ENCODE data around the gene METAP1D. TPM values are rescaled to one million over a fixed set of nuclear protein-coding genes. Genes with fewer than 3 reads are reported as not detected.

The METAP1D gene
- total and polyA plus RNA-seq, 2 of the 4 experiments (the other 2 are of a cell fraction) = 3.4 to 5.5 TPM

DNA sequence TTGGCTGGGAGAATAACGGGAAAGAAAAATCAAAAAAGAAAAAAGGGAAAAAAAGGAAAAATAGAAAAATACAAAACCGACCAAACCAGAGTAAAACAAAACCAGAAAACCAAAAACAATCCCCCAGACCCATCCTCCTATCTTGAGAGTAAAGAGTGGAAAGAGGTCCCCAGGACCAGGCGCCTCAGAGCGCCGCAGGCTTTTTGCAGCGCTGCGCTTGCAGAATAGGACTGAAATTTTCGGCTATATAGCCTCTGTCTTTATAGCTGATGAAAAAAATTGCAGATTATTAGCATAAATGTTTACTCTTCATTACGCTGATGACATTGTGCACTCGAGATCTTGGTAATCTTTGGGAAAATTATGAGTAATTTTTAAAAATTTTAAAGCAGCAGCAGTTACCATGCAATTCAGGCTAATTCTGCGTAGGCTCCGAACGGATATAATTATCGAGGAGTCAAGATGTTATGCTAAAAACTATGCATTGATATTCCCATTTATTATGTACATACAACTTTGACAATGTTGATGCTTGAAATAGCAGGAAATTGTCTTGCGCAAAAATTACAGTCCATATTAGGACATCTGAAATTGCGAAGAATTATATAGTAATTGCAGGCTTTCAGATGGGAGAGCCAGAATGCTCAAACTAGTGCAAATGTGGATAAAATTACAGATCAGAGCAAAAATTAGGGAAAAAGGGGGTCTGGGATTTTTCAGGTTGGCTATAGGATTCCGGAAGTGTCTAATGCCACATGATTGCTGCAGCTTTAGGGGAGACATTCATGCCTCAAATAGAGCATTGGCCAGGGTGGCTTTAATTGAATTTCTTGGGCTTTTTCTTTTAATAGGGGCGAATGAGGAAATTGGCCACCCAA, 93.9 kb downstream of the METAP1D start:
- H4K91ac ChIP-seq (ENCODE audit: insufficient read depth, low read depth, low read length) = no peak overlapping the region
- intact Hi-C loops (cut with micrococcal nuclease) (loop anchor here (2.0 kb wide), 1 partner anchor 171 kb away; the partner anchor contains the start of gene HAT1), in situ Hi-C loops (cut with MboI; ENCODE audit: low sequenced_read_pairs) (no loop called here), dilution Hi-C loops (cut with HindIII; ENCODE audit: low sequenced_read_pairs, unreplicated experiment) (no loop called here)
- H2AFZ ChIP-seq (replicated peaks; ENCODE audit: low read length, poor library complexity) = no peak overlapping the region
- H3K9ac ChIP-seq (ENCODE audit: low read depth, low read length) = no peak overlapping the region
- 6% methylated on average over 2 of the region's 18 CpGs; no CpG with 5 or more reads in 1 of the 2 experiments for WGBS, 2 experiments (ENCODE audit: extremely low coverage in 2 of 2, insufficient read length in 1 of 2)
- no peak overlapping the region for H2BK120ac ChIP-seq (ENCODE audit: low read depth, low read length)
- no peak overlapping the region for H3K56ac ChIP-seq (ENCODE audit: extremely low read depth, insufficient read depth, low read length)
- DNase-seq (no peak), ATAC-seq (ENCODE audit: low read depth) (no peak)
- no peak overlapping the region for H4K8ac ChIP-seq (ENCODE audit: low read depth in 2 of 2, low read length in 2 of 2)
- no peak overlapping the region for H3K27ac ChIP-seq (ENCODE audit: insufficient read depth, low read length)
- TF ChIP-seq MAFK (IDR thresholded peaks at IDR 0.05; ENCODE audit: low read depth, low read length) = no peak
- TF ChIP-seq CEBPB (IDR thresholded peaks at IDR 0.05; ENCODE audit: low read depth, low read length) = peak; percentile 73
- peaks cover under 1% of the 10 kb centered on the region; the same call in 1 of the 2 replicates for H3K9me3 ChIP-seq (ENCODE audit: control insufficient read depth, insufficient read depth, low read length)
- no peaks in the 10 kb centered on the region for H3K79me1 ChIP-seq (ENCODE audit: low read depth in 1 of 2, low read length in 2 of 2)
- ChIA-PET CTCF (interaction anchor here (0.6 to 2.3 kb wide), 2 partner anchors 34 to 351 kb away, joined by 4 to 5 read pairs; no protein-coding TSS in a partner anchor), POLR2A (ENCODE audit: unreplicated experiment) (no interaction called here)
- H2AK5ac ChIP-seq (ENCODE audit: low read depth, low read length) = no peak overlapping the region
- H2BK5ac ChIP-seq (ENCODE audit: low read depth, low read length, poor library complexity, severe bottlenecking) = no peak overlapping the region
- H2BK15ac ChIP-seq (ENCODE audit: low read depth, low read length) = no peak overlapping the region
- H4K20me1 ChIP-seq (ENCODE audit: insufficient read depth, low read length) = peaks cover 3% of the 10 kb centered on the region; the same call in 1 of the 2 replicates
- H2AK9ac ChIP-seq (replicated peaks; ENCODE audit: low read depth, low read length, poor library complexity) = no peak overlapping the region
- TSS peak; percentile 88 for BruUV-seq (replicated peaks)
- no peak overlapping the region for H3K18ac ChIP-seq (ENCODE audit: low read depth, low read length)
- no peak overlapping the region for H3K14ac ChIP-seq (replicated peaks; ENCODE audit: low read depth, low read length)
- H3K36me3 ChIP-seq (ENCODE audit: control insufficient read depth, insufficient read depth, low read length) = no peaks in the 10 kb centered on the region
- no peak overlapping the region for H2BK20ac ChIP-seq (ENCODE audit: low read depth, low read length)
- no peak overlapping the region for H3K23ac ChIP-seq (ENCODE audit: low read depth, low read length)
- peaks cover 59% of the 10 kb centered on the region for H3K27me3 ChIP-seq (ENCODE audit: control insufficient read depth, insufficient read depth, low read length)
- H3K9me1 ChIP-seq (ENCODE audit: insufficient read depth, low read length) = peaks cover 4% of the 10 kb centered on the region
- H3K4me2 ChIP-seq (ENCODE audit: low read depth, low read length) = peak overlapping the region; percentile 89
- no peak overlapping the region for H4K5ac ChIP-seq (ENCODE audit: low read depth, low read length)
- H3K4me3 ChIP-seq (ENCODE audit: insufficient read depth, low read depth, low read length) = 0 out of 2 replicates have a peak overlapping the region, but pooled peaks have one; percentile 58
- no peak overlapping the region for H3K4ac ChIP-seq (ENCODE audit: low read depth, low read length)
- H3K4me1 ChIP-seq (ENCODE audit: control insufficient read depth, insufficient read depth, low read length) = peaks cover 9% of the 10 kb centered on the region
